Testis (tissue), 2 donors: ENCODE results near the gene UBP1.

ENCODE experiments used
- CTCF ChIP-seq, 3 experiments: fragments of 450-650 bp in 2 of 3; fragments of 200-600 bp in 1 of 3; sonication (generic) in 1 of 3; IDR thresholded peaks; one replicate each; pipeline ENCODE4 v1.5.1; 2016 to 2019; ENCODE audit warnings: antibody characterized with exemption in 3 of 3, mild to moderate bottlenecking in 2 of 3, moderate library complexity in 1 of 3
- POLR2A ChIP-seq: fragments of 450-650 bp; IDR thresholded peaks from one replicate; pipeline ENCODE4 v1.6.1; 2017; ENCODE audit warnings: antibody characterized with exemption, mild to moderate bottlenecking, moderate library complexity

DNA sequence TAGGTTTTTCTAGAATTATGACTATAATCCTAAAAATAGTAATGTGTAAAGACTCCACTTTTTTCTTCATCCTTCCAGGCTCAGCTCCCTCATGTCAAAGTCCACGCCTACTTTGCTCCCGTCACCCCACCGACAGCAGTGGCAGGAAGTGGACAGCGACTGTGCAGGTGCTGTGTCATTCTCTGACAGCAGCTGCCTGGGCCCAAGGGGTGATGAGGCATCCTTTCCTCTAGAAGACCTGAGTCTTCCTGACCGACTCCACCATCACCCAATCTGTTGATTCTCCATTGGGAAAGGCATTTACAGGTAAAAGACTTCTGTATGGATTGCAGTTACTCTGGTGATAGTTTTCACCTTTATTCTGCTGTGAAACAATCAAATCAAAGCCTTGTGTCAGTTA is 54.8 kb downstream of the UBP1 start:
- TF ChIP-seq CTCF (IDR thresholded peaks at IDR 0.05) (no peak), POLR2A (no peak)
